Measurements from ENCODE around the gene HNRNPM. TPM values are rescaled to one million over a fixed set of nuclear protein-coding genes. Genes with fewer than 3 reads are reported as not detected.

Gene HNRNPM
- total RNA-seq, 1 experiment from 2014 or later = 468 TPM

GRCh38 chr19:8416796-8417195, 28.0 kb upstream of the HNRNPM start:
- no CpG with 5 or more reads among the region's 4 CpGs for WGBS (ENCODE audit: extremely low coverage, insufficient read length, low lambda C conversion rate)
- Histone ChIP-seq H2BK12ac (ENCODE audit: insufficient read length, low read depth, low read length) (no peak overlapping the region), H3K14ac (ENCODE audit: insufficient read depth, low read length) (no peak overlapping the region), H2AFZ (ENCODE audit: low read length) (no peak overlapping the region), H2BK15ac (ENCODE audit: low read depth, low read length) (no peak overlapping the region), H3K9ac (ENCODE audit: extremely low read depth, insufficient read length, low read length) (no peak overlapping the region), H3K27me3 (ENCODE audit: insufficient read depth, low read length) (no peaks in the 10 kb centered on the region), H2AK5ac (ENCODE audit: insufficient read length, low read length) (no peak overlapping the region), H3K23me2 (ENCODE audit: insufficient read length, low read depth, low read length, poor library complexity, severe bottlenecking) (peaks cover 5% of the 10 kb centered on the region), H2BK5ac (ENCODE audit: insufficient read length, low read length) (no peak overlapping the region), H4K20me1 (ENCODE audit: control insufficient read depth, insufficient read depth, insufficient read length) (no peaks in the 10 kb centered on the region), H3K4me1 (ENCODE audit: insufficient read depth, low read length) (no peaks in the 10 kb centered on the region), H3K9me3 (ENCODE audit: control insufficient read depth, low read depth, low read length) (no peaks in the 10 kb centered on the region), H2BK20ac (ENCODE audit: low read depth, low read length, poor library complexity, severe bottlenecking) (no peak overlapping the region), H3K4me2 (ENCODE audit: insufficient read depth, insufficient read length, low read length) (no peak overlapping the region), H3K27ac (ENCODE audit: insufficient read length, low read depth, low read length) (no peak overlapping the region), H3K23ac (ENCODE audit: insufficient read length, low read depth, low read length) (no peak overlapping the region), H3K4ac (ENCODE audit: low read depth, low read length) (no peak overlapping the region), H4K91ac (ENCODE audit: insufficient read length, low read depth, low read length) (no peak overlapping the region), H3K56ac (ENCODE audit: insufficient read length, low read depth, low read length) (no peak overlapping the region), H3K18ac (ENCODE audit: insufficient read length, low read depth, low read length) (no peak overlapping the region), H4K5ac (ENCODE audit: insufficient read length, low read depth, low read length) (no peak overlapping the region), H3T11ph (ENCODE audit: low read length) (no peak overlapping the region), H2BK120ac (ENCODE audit: low read depth, low read length, poor library complexity, severe bottlenecking) (no peak overlapping the region), H3K79me1 (ENCODE audit: insufficient read depth, low read depth, low read length, poor library complexity, severe bottlenecking) (no peaks in the 10 kb centered on the region), H4K8ac (replicated peaks; ENCODE audit: insufficient read length, low read depth, low read length) (no peak overlapping the region), H3K79me2 (ENCODE audit: insufficient read depth, low read length) (no peaks in the 10 kb centered on the region)
- Mint-ChIP-seq H3K4me1 (peaks cover 6 to 8% of the 10 kb centered on the region in 2 experiments), H3K4me3 (no peak overlapping the region), H3K9me3 (no peaks in the 10 kb centered on the region), H3K27me3 (ENCODE audit: low read depth) (no peaks in the 10 kb centered on the region), H3K36me3 (ENCODE audit: insufficient read depth in 1 of 3, low read depth in 3 of 3) (peaks cover 0 to 3% (median 0%) of the 10 kb centered on the region in 3 experiments; a peak in 1 of 7 replicates), H3K27ac (peak overlapping the region in 1 of 3 experiments; percentile 70; a peak in 1 of 7 replicates)
- DNase-seq = no peak
- TF ChIP-seq, protein P1, sequence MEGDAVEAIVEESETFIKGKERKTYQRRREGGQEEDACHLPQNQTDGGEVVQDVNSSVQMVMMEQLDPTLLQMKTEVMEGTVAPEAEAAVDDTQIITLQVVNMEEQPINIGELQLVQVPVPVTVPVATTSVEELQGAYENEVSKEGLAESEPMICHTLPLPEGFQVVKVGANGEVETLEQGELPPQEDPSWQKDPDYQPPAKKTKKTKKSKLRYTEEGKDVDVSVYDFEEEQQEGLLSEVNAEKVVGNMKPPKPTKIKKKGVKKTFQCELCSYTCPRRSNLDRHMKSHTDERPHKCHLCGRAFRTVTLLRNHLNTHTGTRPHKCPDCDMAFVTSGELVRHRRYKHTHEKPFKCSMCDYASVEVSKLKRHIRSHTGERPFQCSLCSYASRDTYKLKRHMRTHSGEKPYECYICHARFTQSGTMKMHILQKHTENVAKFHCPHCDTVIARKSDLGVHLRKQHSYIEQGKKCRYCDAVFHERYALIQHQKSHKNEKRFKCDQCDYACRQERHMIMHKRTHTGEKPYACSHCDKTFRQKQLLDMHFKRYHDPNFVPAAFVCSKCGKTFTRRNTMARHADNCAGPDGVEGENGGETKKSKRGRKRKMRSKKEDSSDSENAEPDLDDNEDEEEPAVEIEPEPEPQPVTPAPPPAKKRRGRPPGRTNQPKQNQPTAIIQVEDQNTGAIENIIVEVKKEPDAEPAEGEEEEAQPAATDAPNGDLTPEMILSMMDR (conservative IDR thresholded peaks at IDR 0.05) = no peak

Measured in H9 (cell line).